Activated CD8-positive, alpha-beta memory T cell treated with anti-CD3 and anti-CD28 coated beads for 24 hours (primary cell): ENCODE results near the gene VARS1.
"Not testable (repeated sequence)": the region's sequence is repeated elsewhere in the genome, so short reads cannot be mapped to it uniquely, and the experiment has no call there.

Experiments
- DNase-seq: peaks from one replicate; pipeline ENCODE4 v3.0.0-alpha.2; 2020

The VARS1 gene

GRCh38 chr6:31821301-31822035 lies 25.9 kb upstream of the VARS1 start:
- peak; percentile 87 for DNase-seq

DNA sequence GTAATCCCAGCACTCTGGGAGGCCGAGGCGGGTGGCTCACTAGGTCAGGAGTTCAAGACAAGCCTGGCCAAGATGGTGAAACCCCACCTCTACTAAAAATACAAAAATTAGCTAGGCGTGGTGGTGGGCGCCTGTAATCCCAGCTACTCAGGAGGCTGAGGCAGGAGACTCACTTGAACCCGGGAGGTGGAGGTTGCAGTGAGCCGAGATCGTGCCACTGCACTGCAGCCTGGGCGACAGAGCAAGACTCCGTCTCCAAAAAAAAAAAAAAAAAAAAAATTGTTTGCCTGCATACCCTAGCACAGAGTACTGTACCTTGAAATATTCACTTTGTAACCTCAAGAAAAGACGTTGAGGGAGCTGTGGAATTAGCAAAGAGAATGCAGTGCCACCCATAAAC lies 24.8 kb upstream of the VARS1 start:
- DNase-seq = not testable (repeated sequence)

DNA sequence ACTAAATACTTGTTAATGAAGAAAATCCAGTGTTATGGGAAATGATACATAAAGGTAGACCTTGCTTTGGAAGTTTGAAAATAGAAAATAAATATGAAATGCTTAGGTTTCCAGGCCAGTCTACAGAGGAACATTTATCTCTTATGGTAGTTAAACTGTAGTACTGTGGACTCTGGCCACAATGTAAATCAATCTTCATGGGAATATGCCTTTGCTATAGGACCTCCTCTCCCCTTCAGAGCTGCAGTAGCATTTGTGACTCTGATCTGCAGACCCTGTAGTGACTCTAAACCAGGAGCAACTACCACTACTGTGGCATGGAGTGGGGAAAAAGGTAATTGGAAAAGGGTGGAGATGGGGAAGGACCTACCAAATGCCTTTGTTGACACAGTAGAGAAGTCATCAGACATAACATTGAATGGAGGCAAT lies 24.3 kb upstream of the VARS1 start:
- DNase-seq = no peak

GRCh38 chr6:31817929-31818511 lies 22.5 kb upstream of the VARS1 start:
- DNase-seq = not testable (repeated sequence)

DNA sequence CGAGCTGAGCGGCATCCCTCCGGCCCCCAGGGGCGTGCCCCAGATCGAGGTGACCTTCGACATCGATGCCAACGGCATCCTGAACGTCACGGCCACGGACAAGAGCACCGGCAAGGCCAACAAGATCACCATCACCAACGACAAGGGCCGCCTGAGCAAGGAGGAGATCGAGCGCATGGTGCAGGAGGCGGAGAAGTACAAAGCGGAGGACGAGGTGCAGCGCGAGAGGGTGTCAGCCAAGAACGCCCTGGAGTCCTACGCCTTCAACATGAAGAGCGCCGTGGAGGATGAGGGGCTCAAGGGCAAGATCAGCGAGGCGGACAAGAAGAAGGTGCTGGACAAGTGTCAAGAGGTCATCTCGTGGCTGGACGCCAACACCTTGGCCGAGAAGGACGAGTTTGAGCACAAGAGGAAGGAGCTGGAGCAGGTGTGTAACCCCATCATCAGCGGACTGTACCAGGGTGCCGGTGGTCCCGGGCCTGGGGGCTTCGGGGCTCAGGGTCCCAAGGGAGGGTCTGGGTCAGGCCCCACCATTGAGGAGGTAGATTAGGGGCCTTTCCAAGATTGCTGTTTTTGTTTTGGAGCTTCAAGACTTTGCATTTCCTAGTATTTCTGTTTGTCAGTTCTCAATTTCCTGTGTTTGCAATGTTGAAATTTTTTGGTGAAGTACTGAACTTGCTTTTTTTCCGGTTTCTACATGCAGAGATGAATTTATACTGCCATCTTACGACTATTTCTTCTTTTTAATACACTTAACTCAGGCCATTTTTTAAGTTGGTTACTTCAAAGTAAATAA lies 21.8 kb upstream of the VARS1 start:
- DNase-seq = peak; percentile 70

- peak; percentile 81 for DNase-seq
Measured at GRCh38 chr6:31815025-31815838, 19.7 kb upstream of the VARS1 start, which contains the start of the genes HSPA1A and HSPA1L. Gene HSPA1A (plus strand): TSS chr6:31815543. CDS start chr6:31815757, 214 bp downstream. Gene HSPA1L (minus strand): TSS chr6:31815283. CDS start chr6:31811972, 3,311 bp downstream.

- peak; percentile 78 for DNase-seq
Measured at GRCh38 chr6:31814677-31815024, 19.1 kb upstream of the VARS1 start.

- DNase-seq = no peak
Measured at GRCh38 chr6:31813465-31813849, 17.9 kb upstream of the VARS1 start.

- DNase-seq = no peak
Measured at GRCh38 chr6:31811645-31812044, 16.1 kb upstream of the VARS1 start.

DNA sequence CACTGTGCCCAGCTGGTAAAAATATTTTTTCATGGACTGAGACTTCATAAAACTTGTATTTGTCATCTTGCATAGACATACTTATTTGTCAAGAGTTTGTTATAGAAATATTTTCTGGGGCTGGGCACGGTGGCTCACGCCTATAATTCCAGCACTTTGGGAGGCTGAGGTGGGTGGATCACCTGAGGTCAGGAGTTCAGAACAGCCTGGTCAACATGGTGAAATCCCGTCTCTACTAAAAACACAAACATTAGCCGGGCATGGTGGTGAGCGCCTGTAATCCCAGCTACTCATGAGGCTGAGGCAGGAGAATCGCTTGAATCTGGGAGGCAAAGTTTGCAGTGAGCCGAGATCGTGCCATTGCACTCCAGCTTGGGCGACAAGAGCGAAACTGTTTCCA lies 13.0 kb upstream of the VARS1 start:
- DNase-seq = not testable (repeated sequence)

- DNase-seq = peak; percentile 98
Measured at GRCh38 chr6:31806470-31807272, 11.1 kb upstream of the VARS1 start, which contains the start of gene LSM2. Gene LSM2 (minus strand): TSS chr6:31806966. CDS start chr6:31806757, 209 bp downstream.

DNA sequence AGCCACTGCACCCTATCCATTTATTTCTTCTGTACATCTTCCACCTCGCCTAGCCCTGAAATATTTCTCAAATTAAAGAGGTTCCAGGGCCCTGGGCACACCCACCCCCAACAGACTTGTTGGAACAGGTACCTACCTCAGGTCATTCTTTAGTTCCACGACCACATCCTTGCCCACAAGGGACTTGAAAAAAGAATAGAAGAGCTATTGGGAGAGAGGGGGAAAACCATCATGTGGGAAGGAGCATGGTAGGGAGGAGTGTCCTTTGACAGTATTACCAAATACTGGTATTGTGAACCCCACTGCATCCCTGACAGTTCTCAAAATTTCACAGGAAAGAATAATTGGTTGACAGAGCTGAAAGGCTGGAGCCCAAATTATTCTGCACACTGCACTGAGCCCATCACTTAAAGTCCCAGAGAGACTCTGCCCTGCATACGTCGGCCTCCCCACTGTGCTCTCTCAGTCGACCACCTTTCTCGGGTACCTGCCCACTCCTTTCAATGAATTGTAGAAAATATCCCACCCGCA lies 10.5 kb upstream of the VARS1 start:
- peak; percentile 68 for DNase-seq

- not testable (repeated sequence) for DNase-seq
Measured at GRCh38 chr6:31801031-31801927, 5.7 kb upstream of the VARS1 start.

DNA sequence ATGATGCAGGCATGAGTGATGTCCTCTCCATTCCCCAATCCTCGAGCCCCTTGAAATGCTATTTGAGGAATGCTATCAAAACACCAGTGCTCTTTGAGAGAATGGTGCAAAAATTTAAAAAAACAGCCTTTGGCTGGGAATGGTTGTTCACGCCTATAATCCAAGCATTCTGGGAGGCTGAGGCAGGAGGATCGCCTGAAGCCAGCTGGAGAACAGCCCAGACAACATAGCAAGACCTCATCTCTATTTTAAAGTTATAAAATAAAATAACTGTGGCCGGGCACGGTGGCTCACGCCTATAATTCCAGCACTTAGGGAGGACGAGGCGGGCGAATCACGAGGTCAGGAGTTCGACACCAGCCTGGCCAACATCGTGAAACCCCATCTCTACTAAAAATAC lies 4.2 kb upstream of the VARS1 start:
- DNase-seq = no peak

GRCh38 chr6:31797588-31797987 lies 2.0 kb upstream of the VARS1 start:
- no peak for DNase-seq

- DNase-seq = no peak
Measured at GRCh38 chr6:31796993-31797385, 1.4 kb upstream of the VARS1 start.

DNA sequence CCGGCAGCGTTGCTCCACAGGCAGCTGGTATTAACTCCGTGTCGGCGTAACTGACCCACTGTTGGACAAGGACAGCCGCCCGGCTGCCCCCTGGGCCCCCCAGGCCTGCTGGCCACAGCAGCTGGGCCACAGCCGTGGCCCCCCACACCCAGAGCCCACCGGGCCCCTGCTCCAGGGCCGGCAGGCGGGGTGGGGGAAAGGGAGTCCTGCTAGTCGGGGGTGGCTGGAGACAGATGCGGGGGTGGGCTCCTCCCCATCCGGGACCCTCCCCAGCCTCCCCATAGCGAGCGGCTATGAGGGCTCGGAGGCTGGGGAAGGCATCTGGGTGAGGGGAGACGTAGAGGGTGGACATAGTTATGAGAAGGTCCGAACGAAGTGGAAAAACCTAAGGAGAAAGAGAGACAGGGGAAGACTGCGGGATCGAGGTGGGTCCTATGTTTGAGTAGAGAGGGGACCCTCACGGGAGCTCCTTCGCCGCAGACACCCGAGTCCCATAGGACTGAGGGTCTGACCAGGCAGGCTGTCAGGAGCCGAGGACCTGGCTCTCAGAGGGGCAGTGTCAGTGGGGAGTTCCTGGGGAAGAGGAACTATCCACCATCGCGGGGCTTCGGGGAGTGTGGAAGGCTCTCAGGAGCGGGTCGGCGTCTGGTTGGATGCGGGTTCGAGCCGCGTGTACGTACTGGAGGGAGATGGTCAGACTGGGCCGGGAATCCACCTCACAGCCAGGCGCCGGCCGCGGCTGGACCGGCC lies 511 bp downstream of the VARS1 start:
- DNase-seq = peak; percentile 88

- no peak for DNase-seq
Measured at GRCh38 chr6:31794294-31794865, 1.2 kb downstream of the VARS1 start.

DNA sequence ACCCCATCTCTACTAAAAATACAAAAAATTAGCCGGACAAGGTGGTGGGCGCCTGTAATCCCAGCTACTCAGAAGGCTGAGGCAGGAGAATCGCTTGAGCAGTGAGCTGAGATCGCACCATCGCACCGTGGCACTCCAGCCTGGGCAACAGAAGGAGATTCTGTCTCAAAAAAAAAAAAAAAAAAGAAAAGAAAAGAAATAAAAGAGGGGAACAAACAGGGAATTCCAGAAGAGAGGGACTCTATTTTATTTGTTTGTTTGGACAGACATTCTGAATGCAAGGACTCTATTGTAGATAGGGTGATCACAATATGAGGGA lies 1.7 kb downstream of the VARS1 start:
- DNase-seq = not testable (repeated sequence)
